K562 (cell line): ENCODE measurements around the gene CSPG5. TPM values are rescaled to one million over a fixed set of nuclear protein-coding genes. Genes with fewer than 3 reads are reported as not detected.

Experiments
- BDP1 ChIP-seq: IDR thresholded peaks from 3 replicates; pipeline ENCODE4 v1.6.1; 2011; ENCODE audit not compliant: insufficient read length, insufficient read depth
- CBFB ChIP-seq: sonication (generic); formaldehyde crosslinking; IDR thresholded peaks from 2 replicates; pipeline ENCODE4 v1.4.0; 2020; ENCODE audit warnings: mild to moderate bottlenecking, missing genetic modification reagents
- FOXK2 ChIP-seq, 2 experiments: fragments of 450-650 bp; IDR thresholded peaks in 1 of 2; conservative IDR thresholded peaks in 1 of 2; 2 replicates each; pipeline ENCODE4 v1.6.1; 2016; ENCODE audit warnings: low read depth in 2 of 2, mild to moderate bottlenecking in 1 of 2
- MCM2 ChIP-seq: fragments of 450-650 bp; IDR thresholded peaks from 2 replicates; pipeline ENCODE4 v1.6.1; 2017; ENCODE audit warnings: low read depth, mild to moderate bottlenecking
- MYNN ChIP-seq, 2 experiments: sonication (generic); formaldehyde crosslinking in 1 of 2; IDR thresholded peaks; 2 replicates each; pipeline versions ENCODE4 v1.5.0 to v1.6.1; 2016 to 2020; ENCODE audit warnings: antibody characterized with exemption in 1 of 2, missing genetic modification reagents in 1 of 2
- PHB2 ChIP-seq: fragments of 450-650 bp; IDR thresholded peaks from 2 replicates; pipeline ENCODE4 v1.6.1; 2017; ENCODE audit warnings: low read depth
- RFX5 ChIP-seq: IDR thresholded peaks from 2 replicates; pipeline ENCODE4 v1.6.1; 2011; ENCODE audit warnings: low read depth, mild to moderate bottlenecking, improper control_type of control experiment, low read length
- SMAD4 ChIP-seq: fragments of 250-450 bp; sonication (Bioruptor Pico); conservative IDR thresholded peaks from 2 replicates; pipeline ENCODE4 v1.8.0; 2021; ENCODE audit warnings: inconsistent platforms, mild to moderate bottlenecking, moderate library complexity
- TAF15 ChIP-seq: fragments of 200-400 bp; formaldehyde crosslinking; IDR thresholded peaks from 2 replicates; pipeline ENCODE4 v1.6.1; 2017; ENCODE audit warnings: mild to moderate bottlenecking, low read depth, low read length, moderate library complexity
- TCF7 ChIP-seq: sonication (generic); IDR thresholded peaks from 2 replicates; pipeline ENCODE4 v1.6.1; 2016; ENCODE audit warnings: antibody characterized with exemption, borderline replicate concordance
- TCF7L2 ChIP-seq: fragments of 150-350 bp; IDR thresholded peaks from 2 replicates; pipeline ENCODE4 v1.6.1; 2016; ENCODE audit warnings: low read depth, mild to moderate bottlenecking, low read length, moderate library complexity
- polyA plus RNA-seq, 8 experiments: library from polyadenylated mRNA; depleted of rRNA in 4 of 8; stranded (reverse) in 5 of 8; unstranded in 3 of 8; fragments of >200 nt; fragmentation: Nextera tagmentation in 2 of 8; fragmentation: Illumina TruSeq in 1 of 8; extraction: Ambion mirVana in 2 of 8; extraction: Trizol in 1 of 8; gene quantifications; 2 replicates each; pipeline versions ENCODE4 v1.2.1 to v1.2.3, GENCODE V29; 2011 to 2014; ENCODE audit warnings: inconsistent platforms in 1 of 8, missing spikeins in 1 of 8
- total RNA-seq, 7 experiments: library from RNA; depleted of rRNA in 6 of 7; stranded (reverse); fragments of >200 nt in 6 of 7; fragmentation: Illumina TruSeq in 2 of 7; extraction: Trizol in 2 of 7; gene quantifications; 2 replicates each; pipeline versions ENCODE4 v1.2.1 to v1.2.3, GENCODE V29; 2011 to 2021; ENCODE audit warnings: low replicate concordance in 1 of 7
- TF ChIP-seq, protein P1 (sequence below): fragments of 250-450 bp; sonication (Bioruptor Pico); IDR thresholded peaks from 2 replicates; pipeline ENCODE4 v1.5.0; 2020; ENCODE audit warnings: mild to moderate bottlenecking, borderline replicate concordance
- TF ChIP-seq, protein P2 (sequence below): fragments of 250-450 bp; sonication (Bioruptor Pico); IDR thresholded peaks from 2 replicates; pipeline ENCODE4 v1.8.0; 2021; ENCODE audit warnings: mild to moderate bottlenecking, moderate library complexity
- TF ChIP-seq, protein P3 (sequence below): fragments of 450-650 bp; IDR thresholded peaks from one replicate; pipeline ENCODE4 v1.6.1; 2018; ENCODE audit warnings: mild to moderate bottlenecking, moderate library complexity; ENCODE audit not compliant: partially characterized antibody
- TF ChIP-seq, protein P4 (sequence below): fragments of 250-450 bp; sonication (Bioruptor Pico); IDR thresholded peaks from 2 replicates; pipeline ENCODE4 v1.8.0; 2022; ENCODE audit warnings: moderate library complexity, mild to moderate bottlenecking, inconsistent platforms
- TF ChIP-seq, protein P5 (sequence below): sonication (generic); formaldehyde crosslinking; IDR thresholded peaks from 2 replicates; pipeline ENCODE4 v1.8.1; 2023; ENCODE audit warnings: mild to moderate bottlenecking, missing genetic modification reagents

Gene CSPG5
- total and polyA plus RNA-seq, 9 of the 15 experiments (the other 6 are each of a cell fraction or from before 2014, with no cell fraction given): 0.06 to 3.3 (median 2.4) TPM

DNA sequence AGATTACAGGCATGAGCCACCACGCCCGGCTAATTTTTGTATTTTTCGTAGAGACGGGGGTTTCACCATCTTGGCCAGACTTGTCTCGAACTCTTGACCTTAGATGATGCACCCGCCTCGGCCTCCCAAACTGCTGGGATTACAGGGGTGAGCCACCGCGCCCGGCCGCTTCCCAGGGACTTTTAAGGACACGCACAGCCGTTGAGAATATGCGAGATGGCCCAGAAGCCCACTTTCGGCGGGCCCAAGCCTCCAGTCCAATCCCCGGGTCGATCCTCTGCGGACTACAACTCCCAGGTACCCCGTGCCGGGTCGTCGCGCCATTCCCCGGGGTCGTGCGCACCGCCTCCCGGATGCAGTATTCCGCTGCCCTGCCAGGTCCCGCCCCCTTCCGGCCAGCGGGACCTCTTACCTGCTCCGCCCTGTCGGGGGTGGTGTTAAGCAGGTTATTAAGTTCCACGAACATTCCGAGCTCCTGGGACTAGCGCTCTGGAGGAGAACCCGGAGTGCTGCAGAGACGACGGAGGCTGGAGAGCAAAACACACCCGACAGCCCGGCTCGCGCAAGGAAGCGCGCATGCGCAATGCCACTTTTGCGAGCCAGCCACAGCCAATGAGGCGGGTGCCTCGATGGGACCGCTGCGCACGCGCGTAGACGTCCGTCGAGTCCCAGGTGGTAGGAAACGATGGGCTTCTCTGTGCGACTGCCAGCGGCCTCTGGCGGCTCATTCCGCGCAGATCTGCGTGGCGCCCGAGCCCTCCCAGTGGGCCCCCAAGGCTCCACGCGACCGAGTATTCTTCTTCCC, 65.3 kb downstream of the CSPG5 start, which contains the start of gene ELP6 (continued):
- TF ChIP-seq, protein P1, sequence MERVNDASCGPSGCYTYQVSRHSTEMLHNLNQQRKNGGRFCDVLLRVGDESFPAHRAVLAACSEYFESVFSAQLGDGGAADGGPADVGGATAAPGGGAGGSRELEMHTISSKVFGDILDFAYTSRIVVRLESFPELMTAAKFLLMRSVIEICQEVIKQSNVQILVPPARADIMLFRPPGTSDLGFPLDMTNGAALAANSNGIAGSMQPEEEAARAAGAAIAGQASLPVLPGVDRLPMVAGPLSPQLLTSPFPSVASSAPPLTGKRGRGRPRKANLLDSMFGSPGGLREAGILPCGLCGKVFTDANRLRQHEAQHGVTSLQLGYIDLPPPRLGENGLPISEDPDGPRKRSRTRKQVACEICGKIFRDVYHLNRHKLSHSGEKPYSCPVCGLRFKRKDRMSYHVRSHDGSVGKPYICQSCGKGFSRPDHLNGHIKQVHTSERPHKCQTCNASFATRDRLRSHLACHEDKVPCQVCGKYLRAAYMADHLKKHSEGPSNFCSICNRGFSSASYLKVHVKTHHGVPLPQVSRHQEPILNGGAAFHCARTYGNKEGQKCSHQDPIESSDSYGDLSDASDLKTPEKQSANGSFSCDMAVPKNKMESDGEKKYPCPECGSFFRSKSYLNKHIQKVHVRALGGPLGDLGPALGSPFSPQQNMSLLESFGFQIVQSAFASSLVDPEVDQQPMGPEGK (CRISPR knock-in tag): no peak
- TF ChIP-seq, protein P2, sequence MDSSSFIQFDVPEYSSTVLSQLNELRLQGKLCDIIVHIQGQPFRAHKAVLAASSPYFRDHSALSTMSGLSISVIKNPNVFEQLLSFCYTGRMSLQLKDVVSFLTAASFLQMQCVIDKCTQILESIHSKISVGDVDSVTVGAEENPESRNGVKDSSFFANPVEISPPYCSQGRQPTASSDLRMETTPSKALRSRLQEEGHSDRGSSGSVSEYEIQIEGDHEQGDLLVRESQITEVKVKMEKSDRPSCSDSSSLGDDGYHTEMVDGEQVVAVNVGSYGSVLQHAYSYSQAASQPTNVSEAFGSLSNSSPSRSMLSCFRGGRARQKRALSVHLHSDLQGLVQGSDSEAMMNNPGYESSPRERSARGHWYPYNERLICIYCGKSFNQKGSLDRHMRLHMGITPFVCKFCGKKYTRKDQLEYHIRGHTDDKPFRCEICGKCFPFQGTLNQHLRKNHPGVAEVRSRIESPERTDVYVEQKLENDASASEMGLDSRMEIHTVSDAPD (CRISPR knock-in tag): no peak
- TF ChIP-seq TCF7L2 (no peak), CBFB (CRISPR knock-in tag) (peak; percentile 82), TCF7 (no peak), RFX5 (no peak), TAF15 (no peak), BDP1 (no peak), SMAD4 (no peak), MYNN (IDR thresholded peaks at IDR 0.05) (0 out of 2 replicates have a peak, but pooled peaks have one; percentile 60), MYNN (CRISPR knock-in tag; IDR thresholded peaks at IDR 0.05) (no peak), FOXK2 (conservative IDR thresholded peaks at IDR 0.05 in 1 of 2, IDR thresholded peaks at IDR 0.05 in 1 of 2; ENCODE audit: low read depth in 2 of 2) (0 out of 4 replicates have a peak, but pooled peaks of 1 of the 2 experiments have one; percentile 14), MCM2 (no peak), PHB2 (no peak)
- TF ChIP-seq, protein P3, sequence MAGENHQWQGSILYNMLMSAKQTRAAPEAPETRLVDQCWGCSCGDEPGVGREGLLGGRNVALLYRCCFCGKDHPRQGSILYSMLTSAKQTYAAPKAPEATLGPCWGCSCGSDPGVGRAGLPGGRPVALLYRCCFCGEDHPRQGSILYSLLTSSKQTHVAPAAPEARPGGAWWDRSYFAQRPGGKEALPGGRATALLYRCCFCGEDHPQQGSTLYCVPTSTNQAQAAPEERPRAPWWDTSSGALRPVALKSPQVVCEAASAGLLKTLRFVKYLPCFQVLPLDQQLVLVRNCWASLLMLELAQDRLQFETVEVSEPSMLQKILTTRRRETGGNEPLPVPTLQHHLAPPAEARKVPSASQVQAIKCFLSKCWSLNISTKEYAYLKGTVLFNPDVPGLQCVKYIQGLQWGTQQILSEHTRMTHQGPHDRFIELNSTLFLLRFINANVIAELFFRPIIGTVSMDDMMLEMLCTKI: no peak
- TF ChIP-seq, protein P4, sequence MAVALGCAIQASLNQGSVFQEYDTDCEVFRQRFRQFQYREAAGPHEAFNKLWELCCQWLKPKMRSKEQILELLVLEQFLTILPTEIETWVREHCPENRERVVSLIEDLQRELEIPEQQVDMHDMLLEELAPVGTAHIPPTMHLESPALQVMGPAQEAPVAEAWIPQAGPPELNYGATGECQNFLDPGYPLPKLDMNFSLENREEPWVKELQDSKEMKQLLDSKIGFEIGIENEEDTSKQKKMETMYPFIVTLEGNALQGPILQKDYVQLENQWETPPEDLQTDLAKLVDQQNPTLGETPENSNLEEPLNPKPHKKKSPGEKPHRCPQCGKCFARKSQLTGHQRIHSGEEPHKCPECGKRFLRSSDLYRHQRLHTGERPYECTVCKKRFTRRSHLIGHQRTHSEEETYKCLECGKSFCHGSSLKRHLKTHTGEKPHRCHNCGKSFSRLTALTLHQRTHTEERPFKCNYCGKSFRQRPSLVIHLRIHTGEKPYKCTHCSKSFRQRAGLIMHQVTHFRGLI: no peak
- TF ChIP-seq, protein P5, sequence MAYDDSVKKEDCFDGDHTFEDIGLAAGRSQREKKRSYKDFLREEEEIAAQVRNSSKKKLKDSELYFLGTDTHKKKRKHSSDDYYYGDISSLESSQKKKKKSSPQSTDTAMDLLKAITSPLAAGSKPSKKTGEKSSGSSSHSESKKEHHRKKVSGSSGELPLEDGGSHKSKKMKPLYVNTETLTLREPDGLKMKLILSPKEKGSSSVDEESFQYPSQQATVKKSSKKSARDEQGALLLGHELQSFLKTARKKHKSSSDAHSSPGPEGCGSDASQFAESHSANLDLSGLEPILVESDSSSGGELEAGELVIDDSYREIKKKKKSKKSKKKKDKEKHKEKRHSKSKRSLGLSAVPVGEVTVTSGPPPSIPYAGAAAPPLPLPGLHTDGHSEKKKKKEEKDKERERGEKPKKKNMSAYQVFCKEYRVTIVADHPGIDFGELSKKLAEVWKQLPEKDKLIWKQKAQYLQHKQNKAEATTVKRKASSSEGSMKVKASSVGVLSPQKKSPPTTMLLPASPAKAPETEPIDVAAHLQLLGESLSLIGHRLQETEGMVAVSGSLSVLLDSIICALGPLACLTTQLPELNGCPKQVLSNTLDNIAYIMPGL: no peak
